ELR (cell line): ENCODE results near the gene CHIA.

Experiments used
- DNase-seq: peaks from one replicate; pipeline ENCODE4 v3.0.0-alpha.2; 2015; ENCODE audit warnings: low read depth

Gene CHIA

DNA sequence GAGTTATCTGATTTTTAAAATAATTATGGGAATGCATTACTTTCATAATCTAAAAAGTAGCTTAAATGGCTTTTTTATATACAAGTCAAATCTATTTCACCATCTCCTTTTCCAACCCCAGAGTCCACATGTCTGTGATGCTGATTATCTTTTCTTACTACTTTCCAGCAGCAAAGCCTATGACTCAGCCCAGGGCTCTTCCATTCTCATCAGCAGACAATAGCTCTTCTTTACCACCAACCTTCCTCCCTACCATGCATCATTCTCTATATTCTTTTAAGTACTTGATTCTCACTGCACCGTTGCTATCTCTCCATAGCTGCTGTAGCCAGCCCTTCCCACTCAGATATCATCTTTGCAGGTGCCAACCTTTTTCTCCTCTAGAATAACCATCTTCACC, 75.6 kb downstream of the CHIA start:
- peak; percentile 10 for DNase-seq

DNA sequence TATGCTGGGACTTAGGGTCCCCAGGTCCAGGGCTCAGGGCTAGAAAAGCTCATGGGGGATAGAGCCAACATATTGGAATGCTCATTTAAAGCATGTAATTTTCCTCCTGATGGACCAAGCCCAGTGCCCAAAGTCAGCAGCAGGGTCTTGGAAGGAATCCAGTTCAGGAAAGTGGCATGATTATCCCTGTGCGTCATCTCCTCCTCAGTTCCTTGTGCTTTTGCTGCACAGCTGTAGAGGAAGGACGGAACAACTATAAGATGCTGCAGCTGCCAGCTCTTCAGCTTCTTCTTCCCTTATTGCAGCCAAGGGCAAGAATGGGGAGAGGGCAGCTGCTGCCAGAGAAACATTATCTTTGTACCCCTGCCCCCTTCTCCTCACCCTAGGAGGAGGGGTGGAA, 78.5 kb downstream of the CHIA start:
- DNase-seq = no peak

DNA sequence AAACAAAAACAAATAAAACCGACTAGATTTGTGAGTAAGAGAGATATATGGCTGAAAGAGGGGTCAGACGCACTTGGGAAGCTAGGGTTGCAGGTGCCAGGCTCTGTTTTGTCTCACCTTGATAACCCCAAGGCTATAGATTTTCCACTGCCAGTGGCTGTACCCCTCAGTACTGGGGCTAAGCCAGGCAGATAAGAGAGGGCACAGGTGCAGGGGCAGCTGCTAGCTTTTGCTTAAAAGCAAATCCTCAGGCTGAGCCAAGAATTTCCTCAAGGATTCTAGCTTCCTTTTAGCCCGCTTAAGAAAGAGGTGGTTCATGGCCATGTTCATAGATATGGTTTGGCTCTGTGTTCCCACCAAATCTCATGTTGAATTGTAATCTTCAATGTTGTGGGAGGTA, 79.0 kb downstream of the CHIA start:
- DNase-seq = no peak
